Gastrocnemius medialis (tissue), 4 donors: ENCODE data around the gene C17orf75.

ENCODE experiments used
- POLR2A ChIP-seq, 2 donors: fragments of 450-650 bp; IDR thresholded peaks; one replicate each; pipeline ENCODE4 v1.6.1; 2017; ENCODE audit warnings: antibody characterized with exemption in 2 of 2, mild to moderate bottlenecking in 2 of 2, moderate library complexity in 2 of 2
- TF ChIP-seq, protein P1 (sequence below), 5 experiments: fragments of 450-650 bp in 3 of 5; fragments of 200-600 bp in 2 of 5; sonication (generic) in 2 of 5; IDR thresholded peaks in 4 of 5; conservative IDR thresholded peaks in 1 of 5; 1 replicate in 4 of 5; 2 replicates in 1 of 5; pipeline ENCODE4 v1.5.1; 2016 to 2019; ENCODE audit warnings: antibody characterized with exemption in 5 of 5, mild to moderate bottlenecking in 3 of 5, moderate library complexity in 3 of 5

DNA sequence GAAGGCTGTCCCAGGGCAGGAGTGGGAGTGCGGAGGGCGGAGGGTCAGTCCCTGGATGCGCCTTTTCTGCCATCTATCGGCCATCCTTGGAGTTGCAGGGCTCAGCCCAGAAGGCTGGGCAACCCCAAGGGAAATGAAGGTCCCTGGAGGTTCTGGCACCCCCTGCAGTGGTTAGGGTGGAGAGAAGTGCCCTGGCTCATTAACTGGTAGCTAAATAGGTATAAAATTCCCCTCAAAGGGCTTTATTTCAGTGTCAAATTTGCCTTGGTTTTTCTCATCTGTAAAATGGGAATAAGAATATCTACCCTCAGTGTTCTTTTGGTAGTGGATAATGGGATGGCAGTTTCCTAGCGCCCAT, 22.4 kb downstream of the C17orf75 start:
- TF ChIP-seq, protein P1, sequence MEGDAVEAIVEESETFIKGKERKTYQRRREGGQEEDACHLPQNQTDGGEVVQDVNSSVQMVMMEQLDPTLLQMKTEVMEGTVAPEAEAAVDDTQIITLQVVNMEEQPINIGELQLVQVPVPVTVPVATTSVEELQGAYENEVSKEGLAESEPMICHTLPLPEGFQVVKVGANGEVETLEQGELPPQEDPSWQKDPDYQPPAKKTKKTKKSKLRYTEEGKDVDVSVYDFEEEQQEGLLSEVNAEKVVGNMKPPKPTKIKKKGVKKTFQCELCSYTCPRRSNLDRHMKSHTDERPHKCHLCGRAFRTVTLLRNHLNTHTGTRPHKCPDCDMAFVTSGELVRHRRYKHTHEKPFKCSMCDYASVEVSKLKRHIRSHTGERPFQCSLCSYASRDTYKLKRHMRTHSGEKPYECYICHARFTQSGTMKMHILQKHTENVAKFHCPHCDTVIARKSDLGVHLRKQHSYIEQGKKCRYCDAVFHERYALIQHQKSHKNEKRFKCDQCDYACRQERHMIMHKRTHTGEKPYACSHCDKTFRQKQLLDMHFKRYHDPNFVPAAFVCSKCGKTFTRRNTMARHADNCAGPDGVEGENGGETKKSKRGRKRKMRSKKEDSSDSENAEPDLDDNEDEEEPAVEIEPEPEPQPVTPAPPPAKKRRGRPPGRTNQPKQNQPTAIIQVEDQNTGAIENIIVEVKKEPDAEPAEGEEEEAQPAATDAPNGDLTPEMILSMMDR (IDR thresholded peaks at IDR 0.05 in 4 of 5, conservative IDR thresholded peaks at IDR 0.05 in 1 of 5), result peak; percentile 77 to 93 (median 80)
- TF ChIP-seq POLR2A (IDR thresholded peaks at IDR 0.05), result no peak
